ENCODE data around the gene TNP2.

GRCh38 chr16:11301645-11302501 lies 32.7 kb upstream of the TNP2 start:
- TF ChIP-seq CTCF (IDR thresholded peaks at IDR 0.05; ENCODE audit: borderline replicate concordance, extremely low read depth, low read length, poor library complexity, severe bottlenecking), result no peak
- TF ChIP-seq EZH2 (IDR thresholded peaks at IDR 0.05; ENCODE audit: borderline replicate concordance, low read depth, low read length, severe bottlenecking), result no peak
